ENCODE results near the gene GPR4.

GRCh38 chr19:45556835-45557234 lies 45.2 kb downstream of the GPR4 start:
- TF ChIP-seq, protein P1, sequence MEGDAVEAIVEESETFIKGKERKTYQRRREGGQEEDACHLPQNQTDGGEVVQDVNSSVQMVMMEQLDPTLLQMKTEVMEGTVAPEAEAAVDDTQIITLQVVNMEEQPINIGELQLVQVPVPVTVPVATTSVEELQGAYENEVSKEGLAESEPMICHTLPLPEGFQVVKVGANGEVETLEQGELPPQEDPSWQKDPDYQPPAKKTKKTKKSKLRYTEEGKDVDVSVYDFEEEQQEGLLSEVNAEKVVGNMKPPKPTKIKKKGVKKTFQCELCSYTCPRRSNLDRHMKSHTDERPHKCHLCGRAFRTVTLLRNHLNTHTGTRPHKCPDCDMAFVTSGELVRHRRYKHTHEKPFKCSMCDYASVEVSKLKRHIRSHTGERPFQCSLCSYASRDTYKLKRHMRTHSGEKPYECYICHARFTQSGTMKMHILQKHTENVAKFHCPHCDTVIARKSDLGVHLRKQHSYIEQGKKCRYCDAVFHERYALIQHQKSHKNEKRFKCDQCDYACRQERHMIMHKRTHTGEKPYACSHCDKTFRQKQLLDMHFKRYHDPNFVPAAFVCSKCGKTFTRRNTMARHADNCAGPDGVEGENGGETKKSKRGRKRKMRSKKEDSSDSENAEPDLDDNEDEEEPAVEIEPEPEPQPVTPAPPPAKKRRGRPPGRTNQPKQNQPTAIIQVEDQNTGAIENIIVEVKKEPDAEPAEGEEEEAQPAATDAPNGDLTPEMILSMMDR (IDR thresholded peaks at IDR 0.05; ENCODE audit: low read length) = no peak
- no peak for TF ChIP-seq EZH2 (IDR thresholded peaks at IDR 0.05; ENCODE audit: borderline replicate concordance, low read length)

All from OCI-LY1 (cell line).